HG03103 (cell line): Measurements from ENCODE around the gene PIK3R2.

Experiments
- ATAC-seq: cut with Tn5 transposase; IDR thresholded peaks from one replicate; pipeline ENCODE4 v1.9.1; 2021; ENCODE audit warnings: low read depth; ENCODE audit not compliant: unreplicated experiment

PIK3R2 gene

DNA sequence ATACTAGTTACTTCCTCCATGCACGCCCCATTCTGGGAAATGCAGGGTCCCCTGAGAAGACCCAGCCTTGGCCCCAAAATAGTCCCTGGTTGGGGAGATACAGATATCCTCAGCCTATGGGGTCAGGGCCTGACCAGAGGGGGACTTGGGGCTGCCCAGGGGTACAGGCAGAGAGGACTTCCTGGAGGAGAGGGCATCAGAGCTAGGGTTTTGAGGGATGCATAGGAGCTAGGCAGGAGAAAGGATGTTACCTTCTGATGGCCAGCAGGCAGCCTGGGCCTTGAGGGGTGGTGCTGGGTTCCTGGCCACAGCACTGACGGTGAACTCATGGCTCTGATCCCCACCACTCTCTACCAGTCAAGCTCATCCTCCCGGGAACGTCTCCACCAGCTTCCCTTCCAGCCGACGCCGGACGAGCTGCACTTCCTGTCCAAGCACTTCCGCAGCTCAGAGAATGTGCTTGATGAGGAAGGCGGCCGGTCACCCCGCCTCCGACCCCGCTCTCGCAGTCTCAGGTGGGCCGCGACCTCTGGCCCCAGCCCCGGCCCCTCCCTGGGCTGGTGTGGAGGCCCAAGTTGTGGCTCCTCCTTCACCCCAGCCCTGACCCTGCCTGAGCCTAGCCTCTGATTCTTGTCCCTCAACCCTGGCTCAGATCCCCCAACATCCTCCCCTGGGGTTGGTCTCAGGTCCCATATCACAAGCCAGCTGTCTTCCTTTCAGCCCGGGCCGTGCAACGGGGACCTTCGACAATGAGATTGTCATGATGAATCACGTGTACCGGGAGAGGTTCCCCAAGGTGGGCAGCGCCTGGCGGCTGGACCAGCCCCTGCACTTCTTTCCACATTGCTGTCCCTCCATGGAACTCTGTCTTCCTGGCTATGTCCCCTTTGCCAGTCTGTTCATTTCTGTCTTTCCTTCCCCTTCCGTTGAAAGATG, 29.8 kb upstream of the PIK3R2 start:
- no peak for ATAC-seq

DNA sequence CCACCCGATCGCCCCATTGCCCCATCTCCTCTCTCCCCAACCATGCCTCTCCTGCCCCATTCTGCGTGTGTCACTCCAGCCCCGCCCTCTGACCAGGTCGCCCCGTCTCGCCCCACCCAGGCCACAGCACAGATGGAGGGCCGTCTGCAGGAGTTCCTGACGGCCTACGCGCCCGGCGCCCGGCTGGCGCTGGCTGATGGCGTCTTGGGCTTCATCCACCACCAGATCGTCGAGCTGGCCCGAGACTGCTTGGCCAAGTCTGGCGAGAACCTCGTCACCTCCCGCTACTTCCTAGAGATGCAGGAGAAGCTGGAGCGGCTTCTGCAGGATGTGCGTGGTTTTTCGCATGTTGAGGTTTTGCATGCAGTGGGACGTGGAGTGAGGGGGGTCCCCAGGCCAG, 29.1 kb upstream of the PIK3R2 start:
- ATAC-seq = no peak

DNA sequence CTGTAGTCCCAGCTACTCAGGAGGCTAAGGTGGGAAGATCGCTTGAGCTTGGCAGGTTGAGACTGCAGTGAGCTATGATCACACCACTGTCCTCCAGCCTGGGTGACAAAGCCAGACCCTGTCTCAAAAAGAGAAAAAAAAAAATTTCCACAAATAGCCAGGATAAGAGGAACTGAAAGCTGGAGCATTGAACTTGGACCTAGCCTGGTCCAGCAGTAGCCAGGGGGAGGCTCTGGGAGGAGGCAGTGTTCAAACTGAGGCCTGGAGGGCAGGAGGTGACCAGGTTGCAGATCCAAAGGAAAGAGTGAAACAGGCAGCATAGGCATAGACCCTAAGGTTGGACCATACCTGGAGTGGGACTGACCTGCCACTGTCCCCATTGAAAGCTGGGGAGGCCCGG, 26.9 kb upstream of the PIK3R2 start:
- no peak for ATAC-seq

DNA sequence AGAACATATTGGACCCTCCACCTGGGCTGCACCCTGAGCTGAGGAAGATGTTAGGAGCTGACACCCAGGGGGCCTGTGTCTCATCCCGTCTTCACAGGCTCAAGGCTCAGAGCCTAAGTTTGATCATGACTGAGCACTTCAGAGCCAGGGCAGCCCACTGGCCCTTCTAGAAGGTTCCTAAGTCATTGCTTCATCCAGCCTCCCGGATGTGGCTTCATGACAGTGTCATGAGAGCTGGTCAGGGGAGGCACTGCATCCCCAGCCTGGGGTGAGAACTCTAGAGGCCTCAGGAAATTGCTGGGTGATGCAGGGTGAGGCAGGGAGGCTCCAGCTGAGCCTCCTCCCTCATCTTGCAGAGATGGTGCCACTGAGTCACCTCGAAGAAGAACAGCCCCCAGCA, 24.9 kb upstream of the PIK3R2 start:
- no peak for ATAC-seq

DNA sequence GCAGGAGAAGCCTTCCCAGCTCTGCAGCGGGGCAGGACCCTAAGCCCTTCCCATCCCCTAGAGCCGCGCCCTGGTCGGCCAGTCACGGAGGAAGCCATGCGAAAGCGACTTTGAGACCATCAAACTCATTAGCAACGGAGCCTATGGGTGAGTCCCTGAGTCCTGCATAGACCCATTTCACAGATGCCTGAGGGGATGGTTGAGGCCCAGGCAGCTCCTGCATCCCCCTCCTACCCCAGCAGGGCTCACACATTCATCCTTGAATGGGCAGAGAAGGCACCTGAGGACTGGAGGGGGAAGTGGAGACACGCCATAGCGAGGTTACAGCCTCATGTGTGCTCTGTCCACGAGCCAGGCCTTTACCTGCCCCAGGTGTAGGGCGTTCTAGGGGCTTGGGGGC, 24.2 kb upstream of the PIK3R2 start:
- no peak for ATAC-seq

DNA sequence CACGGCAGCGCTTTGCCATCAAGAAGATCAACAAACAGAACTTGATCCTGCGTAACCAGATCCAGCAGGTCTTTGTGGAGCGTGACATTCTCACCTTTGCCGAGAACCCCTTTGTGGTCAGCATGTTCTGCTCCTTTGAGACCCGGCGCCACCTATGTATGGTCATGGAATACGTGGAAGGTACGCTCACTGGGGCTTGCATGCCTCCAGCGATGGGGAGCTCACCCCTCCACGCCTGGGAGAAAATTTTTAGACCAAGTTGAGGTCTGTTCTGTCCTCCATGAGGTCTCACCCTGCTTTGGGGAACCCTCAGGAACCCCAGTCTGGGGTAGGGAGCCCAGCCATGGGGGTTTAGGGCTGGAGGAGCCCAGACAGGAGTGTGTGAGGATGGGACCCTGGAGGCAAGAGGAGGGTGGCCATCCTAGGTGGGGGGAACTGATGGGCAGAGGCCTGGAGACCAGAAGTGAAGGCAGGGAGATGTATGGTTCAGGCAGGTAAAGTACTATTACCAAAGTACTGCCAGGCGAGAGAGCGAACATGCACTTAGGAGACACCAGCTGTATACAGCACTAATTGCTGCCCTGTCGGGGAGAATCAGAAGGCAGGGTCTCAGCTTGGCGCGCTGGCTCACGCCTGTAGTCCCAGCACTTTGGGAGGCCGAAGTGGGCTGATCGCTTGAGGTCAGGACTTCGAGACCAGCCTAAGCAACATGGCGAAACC, 22.3 kb upstream of the PIK3R2 start:
- ATAC-seq = no peak

DNA sequence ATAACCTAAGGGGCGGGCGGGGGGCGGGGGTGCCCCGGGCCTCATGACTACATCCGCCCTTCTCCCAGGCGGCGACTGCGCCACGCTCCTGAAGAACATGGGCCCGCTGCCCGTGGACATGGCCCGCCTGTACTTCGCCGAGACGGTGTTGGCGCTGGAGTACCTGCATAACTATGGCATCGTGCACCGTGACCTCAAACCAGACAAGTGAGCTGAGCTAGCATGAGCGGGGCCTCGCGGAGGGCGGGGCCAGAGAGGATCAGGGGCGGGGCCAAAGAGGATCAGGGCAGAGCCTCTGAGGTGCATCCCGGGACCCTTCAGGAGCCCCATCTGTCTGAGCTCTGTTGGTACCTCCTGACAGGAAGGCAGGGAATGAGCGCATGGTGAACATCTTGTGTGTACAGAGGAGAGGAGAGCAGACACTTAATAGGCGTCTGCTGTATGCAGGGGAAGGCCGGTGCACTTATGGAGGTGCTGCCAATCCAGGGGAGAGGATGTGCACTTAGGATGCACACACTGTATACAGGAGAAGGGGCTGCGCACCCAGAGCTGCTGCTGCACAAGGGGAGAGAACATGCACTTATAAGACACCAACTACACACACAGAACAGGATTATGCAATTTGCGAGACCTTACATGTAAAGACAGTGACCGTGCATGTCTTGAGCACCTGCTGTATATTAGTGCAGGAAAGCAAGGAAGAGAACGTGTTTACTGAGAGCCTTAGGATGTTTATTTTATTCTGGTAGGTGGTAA, 20.9 kb upstream of the PIK3R2 start:
- ATAC-seq = no peak

DNA sequence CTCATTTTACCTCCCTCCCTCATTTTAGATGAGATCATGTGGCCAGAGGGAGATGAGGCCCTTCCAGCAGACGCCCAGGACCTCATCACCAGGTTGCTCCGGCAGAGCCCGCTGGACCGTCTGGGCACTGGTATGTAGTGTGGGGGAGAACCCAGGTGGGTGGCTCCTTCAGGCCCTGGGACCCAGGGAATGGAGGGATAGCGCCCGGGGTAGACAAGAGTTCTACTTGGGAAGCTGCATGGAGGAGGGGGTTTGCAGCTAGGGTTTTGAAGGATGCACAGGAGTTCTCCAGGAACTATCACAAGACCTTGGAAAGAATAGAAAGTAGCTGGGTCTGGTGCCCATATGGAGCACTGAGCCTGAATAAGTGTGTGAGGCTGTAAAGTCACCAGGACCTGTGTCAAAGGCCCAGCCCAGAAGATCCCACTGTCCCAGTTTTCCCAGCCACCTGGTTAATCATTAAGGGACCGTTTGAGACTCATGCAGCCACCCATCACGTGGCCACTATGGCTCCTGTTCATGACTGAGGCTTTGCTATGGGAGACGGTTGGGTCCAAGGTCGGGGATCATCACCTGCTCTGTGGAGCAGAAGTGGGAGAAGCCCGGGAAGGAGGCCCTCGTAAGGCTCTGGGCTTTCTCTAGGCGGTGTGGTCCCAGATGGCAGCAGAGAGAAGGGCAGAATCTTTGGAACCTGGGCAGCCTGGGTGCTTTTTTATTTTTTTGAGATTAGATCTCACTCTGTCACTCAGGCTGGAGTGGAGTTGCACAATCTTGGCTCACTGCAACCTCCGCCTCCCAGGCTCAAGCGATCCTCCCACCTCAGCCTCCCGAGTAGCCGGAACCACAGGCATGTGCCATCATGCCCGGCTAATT, 17.0 kb upstream of the PIK3R2 start:
- no peak for ATAC-seq

DNA sequence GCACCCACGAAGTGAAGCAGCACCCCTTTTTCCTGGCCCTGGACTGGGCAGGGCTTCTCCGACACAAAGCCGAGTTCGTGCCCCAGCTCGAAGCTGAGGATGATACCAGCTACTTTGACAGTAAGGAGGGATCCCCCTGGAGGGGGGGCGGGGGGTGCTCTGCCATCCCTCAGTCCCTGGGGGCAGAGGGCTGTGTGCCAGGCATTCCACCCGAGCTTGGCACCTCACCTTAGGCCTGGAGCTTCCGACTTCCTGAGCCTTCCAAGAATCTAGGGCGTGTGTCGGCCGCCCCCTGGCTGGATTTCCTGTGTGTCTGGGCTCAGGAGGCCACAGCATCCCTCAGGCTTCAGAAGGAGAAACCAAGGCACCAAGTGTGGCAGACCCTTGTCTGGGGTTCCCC, 15.7 kb upstream of the PIK3R2 start:
- ATAC-seq = no peak

DNA sequence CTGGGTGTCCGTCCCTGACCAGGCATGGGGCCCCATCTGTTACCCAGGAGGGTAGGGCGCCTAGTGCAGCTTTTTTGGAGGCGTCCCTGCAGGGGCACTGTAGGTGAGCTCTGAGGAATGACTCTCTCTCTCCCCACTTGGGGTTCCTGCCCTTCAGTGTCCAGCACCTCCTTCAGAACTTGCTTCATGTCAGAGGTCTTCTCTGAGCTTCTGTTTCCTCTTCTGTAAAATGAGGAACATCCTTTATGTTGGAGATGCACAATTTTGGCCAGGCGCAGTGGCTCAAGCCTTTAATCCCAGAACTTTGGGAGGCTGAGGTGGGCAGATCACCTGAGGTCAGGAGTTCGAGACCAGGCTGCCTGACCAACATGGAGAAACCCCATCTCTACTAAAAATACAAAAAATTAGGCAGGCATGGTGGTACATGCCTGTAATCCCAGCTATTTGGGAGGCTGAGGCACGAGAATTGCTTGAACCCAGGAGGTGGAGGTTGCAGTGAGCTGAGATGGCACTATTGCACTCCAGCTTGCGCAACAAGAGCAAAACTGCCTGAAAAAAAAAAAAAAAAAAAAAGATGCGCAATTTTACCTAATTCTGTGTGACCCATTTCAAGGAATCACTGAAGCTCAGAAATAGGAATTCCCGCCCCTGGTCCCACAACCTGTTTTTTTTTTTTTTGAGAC, 15.2 kb upstream of the PIK3R2 start:
- ATAC-seq = no peak

DNA sequence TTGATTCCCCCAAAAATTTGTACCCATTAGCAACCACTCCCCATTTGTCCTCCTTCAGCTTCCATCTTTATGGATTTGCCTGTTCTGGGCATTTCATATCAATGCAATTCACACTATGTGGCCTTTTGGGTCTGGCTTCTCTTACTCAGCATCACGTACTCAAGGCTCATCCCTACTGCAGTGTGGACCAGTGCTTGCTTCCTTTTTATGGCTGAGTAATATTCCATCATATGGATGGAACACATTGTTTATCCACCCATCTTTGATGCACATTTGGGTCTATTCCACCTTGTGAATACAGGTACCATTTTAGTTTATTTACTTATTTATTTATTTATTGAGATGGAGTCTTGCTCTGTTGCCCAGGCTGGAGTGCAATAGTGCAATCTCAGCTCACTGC, 12.5 kb upstream of the PIK3R2 start:
- no peak for ATAC-seq

DNA sequence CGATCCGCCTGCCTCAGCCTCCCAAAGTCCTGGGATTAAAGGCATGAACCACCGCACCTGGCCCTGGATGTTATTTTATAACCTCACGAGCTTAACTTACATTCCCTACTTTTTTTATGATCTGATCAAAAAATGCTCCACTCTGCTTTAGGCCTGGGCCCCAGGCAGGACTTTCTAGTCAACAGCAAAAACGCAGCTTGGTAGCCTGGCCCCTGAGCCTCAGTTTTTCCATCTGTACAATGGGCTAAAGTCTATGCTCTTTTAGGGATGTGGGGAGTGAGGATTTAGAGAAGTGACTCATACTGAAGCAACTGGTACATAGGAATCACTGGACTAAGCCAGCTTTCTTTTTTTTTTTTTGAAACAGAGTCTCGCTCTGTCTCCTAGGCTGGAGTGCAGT, 11.9 kb upstream of the PIK3R2 start:
- no peak for ATAC-seq

DNA sequence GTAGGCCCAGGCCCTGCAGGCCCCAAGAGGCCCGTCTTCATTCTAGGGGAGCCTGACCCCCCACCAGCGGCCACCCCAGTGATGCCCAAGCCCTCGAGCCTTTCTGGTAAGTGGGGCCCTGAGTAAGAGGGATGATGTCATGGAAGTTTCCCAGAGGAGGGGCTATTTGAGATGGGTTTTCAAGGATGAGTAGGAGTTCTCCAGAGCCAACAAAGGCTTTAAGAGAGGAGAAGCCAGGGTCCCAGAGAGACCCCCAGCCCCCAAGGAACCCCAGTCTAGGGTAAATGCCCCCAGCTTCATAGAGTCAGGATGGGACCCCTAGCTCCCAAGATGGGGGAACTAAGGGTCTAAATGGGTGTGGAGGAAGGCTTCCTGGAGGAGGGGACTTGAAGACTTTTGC, 9.1 kb upstream of the PIK3R2 start:
- no peak for ATAC-seq

DNA sequence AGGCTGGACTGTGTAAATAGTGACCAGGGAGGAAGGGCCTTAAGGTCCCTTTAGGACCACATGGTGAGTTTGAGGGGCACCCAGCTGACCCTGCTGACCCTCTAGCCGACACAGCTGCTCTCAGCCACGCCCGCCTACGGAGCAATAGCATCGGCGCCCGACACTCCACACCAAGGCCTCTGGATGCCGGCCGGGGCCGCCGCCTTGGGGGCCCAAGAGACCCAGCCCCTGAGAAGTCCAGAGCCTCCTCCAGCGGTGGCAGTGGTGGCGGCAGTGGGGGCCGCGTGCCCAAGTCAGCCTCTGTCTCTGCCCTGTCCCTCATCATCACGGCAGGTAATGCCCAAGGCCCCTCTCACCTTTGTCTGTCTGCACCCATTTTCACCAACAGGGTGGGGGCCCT, 8.6 kb upstream of the PIK3R2 start:
- no peak for ATAC-seq

DNA sequence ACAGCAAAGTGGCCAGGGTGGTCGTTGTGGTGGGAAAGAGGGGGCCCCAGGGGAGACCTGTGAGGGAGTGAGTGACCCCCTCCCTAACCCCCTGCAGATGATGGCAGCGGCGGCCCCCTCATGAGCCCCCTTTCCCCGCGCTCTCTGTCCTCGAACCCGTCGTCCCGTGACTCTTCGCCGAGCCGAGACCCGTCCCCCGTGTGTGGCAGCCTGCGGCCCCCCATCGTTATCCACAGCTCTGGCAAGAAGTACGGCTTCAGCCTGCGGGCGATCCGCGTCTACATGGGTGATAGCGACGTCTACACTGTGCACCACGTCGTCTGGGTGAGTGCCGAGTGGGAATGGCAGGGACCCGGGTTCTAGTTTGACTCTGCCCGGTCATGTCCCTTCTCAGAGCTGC, 8.1 kb upstream of the PIK3R2 start:
- no peak for ATAC-seq

DNA sequence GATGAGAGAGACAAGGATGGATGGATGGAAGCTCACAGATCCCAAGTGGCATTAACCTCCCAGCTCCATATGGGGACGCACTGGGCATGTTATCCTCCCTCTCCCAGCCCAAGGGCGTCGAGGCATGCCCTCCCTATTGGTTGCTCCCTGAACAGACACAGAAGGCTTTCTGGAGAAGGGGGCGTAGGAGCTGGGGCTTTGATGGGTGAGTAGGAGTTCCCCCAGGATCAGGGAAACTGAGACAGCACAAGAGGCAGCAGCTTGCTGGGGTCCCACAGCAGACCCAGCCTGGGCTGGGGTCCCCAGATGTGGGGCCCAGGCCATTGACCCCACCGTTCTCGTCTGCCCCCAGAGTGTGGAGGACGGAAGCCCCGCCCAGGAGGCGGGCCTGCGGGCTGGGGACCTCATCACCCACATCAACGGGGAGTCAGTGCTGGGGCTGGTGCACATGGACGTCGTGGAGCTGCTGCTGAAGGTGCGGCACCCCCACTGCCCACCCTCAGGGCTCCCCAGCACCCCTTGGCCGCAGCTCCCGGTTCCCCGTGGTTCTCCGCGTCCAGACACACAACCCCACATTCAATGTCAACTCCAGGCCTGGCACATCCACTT, 7.5 kb upstream of the PIK3R2 start:
- no peak for ATAC-seq

DNA sequence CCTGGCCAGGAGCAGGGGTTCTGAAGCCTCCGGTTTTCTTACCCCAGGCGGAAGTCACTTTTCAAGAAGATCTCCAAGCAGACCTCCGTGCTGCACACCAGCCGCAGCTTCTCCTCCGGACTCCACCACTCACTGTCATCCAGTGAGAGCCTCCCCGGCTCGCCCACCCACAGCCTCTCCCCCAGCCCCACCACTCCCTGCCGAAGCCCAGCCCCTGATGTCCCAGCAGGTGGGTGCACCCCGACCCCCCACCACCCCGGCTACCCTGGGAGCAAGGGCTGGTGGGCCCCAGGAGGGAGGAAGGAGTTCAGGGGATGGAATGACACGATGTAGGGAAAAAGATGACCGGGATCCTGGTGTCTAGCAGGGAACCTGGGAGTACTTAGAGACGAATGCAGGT, 5.6 kb upstream of the PIK3R2 start:
- no peak for ATAC-seq

DNA sequence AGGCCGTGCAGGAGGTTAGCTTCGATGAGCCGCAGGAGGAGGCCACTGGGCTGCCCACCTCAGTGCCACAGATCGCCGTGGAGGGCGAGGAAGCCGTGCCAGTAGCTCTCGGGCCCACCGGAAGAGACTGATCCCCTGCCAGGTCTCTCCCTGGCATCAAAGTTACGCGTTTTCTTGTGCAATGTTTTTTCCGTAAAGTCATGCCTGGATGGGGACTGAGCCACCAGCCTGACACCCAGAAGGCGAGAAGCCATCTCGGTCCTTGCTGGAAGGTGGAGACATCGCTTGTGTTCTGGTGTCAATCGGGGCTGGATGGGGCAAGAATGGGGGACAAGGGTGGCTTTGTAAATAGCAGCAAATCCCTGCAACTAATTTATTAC, 3.4 kb upstream of the PIK3R2 start:
- no peak for ATAC-seq
